CD4-positive, alpha-beta memory T cell (primary cell): ENCODE measurements around the gene ABCF3. TPM values are rescaled to one million over a fixed set of nuclear protein-coding genes. Genes with fewer than 3 reads are reported as not detected.
A peak's percentile ranks its signal among the peaks of the same experiment; 100 is the strongest.
"Not testable (repeated sequence)": the region's sequence is repeated elsewhere in the genome, so short reads cannot be mapped to it uniquely, and the experiment has no call there.

ENCODE experiments used
- CTCF ChIA-PET: fragments of 350-600 bp; sonication (Branson Sonifier 250); formaldehyde crosslinking; loops from one replicate; lab custom pipeline; 2021; ENCODE audit warnings: inconsistent platforms; ENCODE audit not compliant: partially characterized antibody; lab: Charles Lee
- POLR2A ChIA-PET: fragments of 350-600 bp; sonication (Branson Sonifier 250); formaldehyde crosslinking; loops from one replicate; lab custom pipeline; 2021; ENCODE audit not compliant: partially characterized antibody; lab: Charles Lee
- DNase-seq, 5 donors: peaks; one replicate each; pipeline versions ENCODE4 v3.0.0 to v3.0.0-alpha.2; 2020 to 2022; ENCODE audit warnings: mixed read lengths in 1 of 5
- H3K27ac ChIP-seq: one replicate; pipeline ENCODE4 v1.7.0; 2013; ENCODE audit warnings: low read depth, low read length
- H3K27me3 ChIP-seq: 2 replicates; pipeline ENCODE4 v1.7.0; 2013; ENCODE audit warnings: mild to moderate bottlenecking, low read length, moderate library complexity; ENCODE audit not compliant: insufficient read depth
- H3K36me3 ChIP-seq: 2 replicates; pipeline ENCODE4 v1.7.0; 2013; ENCODE audit warnings: mild to moderate bottlenecking, low read length, moderate library complexity; ENCODE audit not compliant: insufficient read depth
- H3K4me1 ChIP-seq: 2 replicates; pipeline ENCODE4 v1.7.0; 2013; ENCODE audit warnings: mild to moderate bottlenecking, low read length, moderate library complexity; ENCODE audit not compliant: insufficient read depth
- H3K4me3 ChIP-seq, 2 donors: one replicate each; pipeline ENCODE4 v1.7.0; 2013; ENCODE audit warnings: low read length in 2 of 2, mild to moderate bottlenecking in 1 of 2
- H3K9me3 ChIP-seq, 2 donors: one replicate each; pipeline ENCODE4 v1.7.0; 2013; ENCODE audit warnings: low read length in 2 of 2, control low read depth in 1 of 2; ENCODE audit not compliant: control insufficient read depth in 1 of 2
- H3K27ac Mint-ChIP-seq, 7 donors: one replicate each; pipeline ENCODE4 v1.8.0; 2020 to 2021; ENCODE audit warnings: mixed read lengths in 7 of 7, mild to moderate bottlenecking in 6 of 7, inconsistent platforms in 3 of 7, moderate library complexity in 3 of 7
- H3K27me3 Mint-ChIP-seq, 2 donors: one replicate each; pipeline ENCODE4 v1.8.0; 2020 to 2021; ENCODE audit warnings: mixed read lengths in 2 of 2
- H3K36me3 Mint-ChIP-seq, 2 donors: one replicate each; pipeline ENCODE4 v1.8.0; 2020 to 2021; ENCODE audit warnings: mixed read lengths in 2 of 2, inconsistent platforms in 1 of 2, mild to moderate bottlenecking in 1 of 2
- H3K4me1 Mint-ChIP-seq, 4 donors: one replicate each; pipeline ENCODE4 v1.8.0; 2020 to 2021; ENCODE audit warnings: mixed read lengths in 4 of 4, mild to moderate bottlenecking in 1 of 4
- H3K4me3 Mint-ChIP-seq, 8 donors: one replicate each; pipeline ENCODE4 v1.8.0; 2020 to 2021; ENCODE audit warnings: mixed read lengths in 8 of 8, mild to moderate bottlenecking in 7 of 8, moderate library complexity in 6 of 8, inconsistent platforms in 3 of 8
- H3K9me3 Mint-ChIP-seq, 8 donors: one replicate each; pipeline ENCODE4 v1.8.0; 2020 to 2021; ENCODE audit warnings: mixed read lengths in 8 of 8, mild to moderate bottlenecking in 5 of 8, inconsistent platforms in 3 of 8, moderate library complexity in 1 of 8
- intact Hi-C: fragments of 100-400 bp; cut with micrococcal nuclease; formaldehyde crosslinking; loops from one replicate; pipeline ENCODE4 v1.15.1; 2023
- polyA plus RNA-seq, 2 donors: library from polyadenylated mRNA; unstranded; fragments of 300-500 nt; fragmentation: Illumina TruSeq; gene quantifications; one replicate each; pipeline ENCODE4 v1.2.3, GENCODE V29; 2021
- total RNA-seq, 2 experiments: library from RNA; stranded (reverse); gene quantifications; one replicate each; pipeline ENCODE4 v1.2.3, GENCODE V29; 2021

Gene ABCF3
- total and polyA plus RNA-seq, 4 experiments from 2014 or later, result 32.0 to 124 (median 88.4) TPM

- peak overlapping the region in 1 of 2 donors; percentile 56 for H3K4me3 ChIP-seq
- H3K27me3 ChIP-seq, result no peaks in the 10 kb centered on the region
- intact Hi-C loops, result no loop called here
- H3K9me3 Mint-ChIP-seq, result peaks cover 0 to 3% (median 0%) of the 10 kb centered on the region in 8 donors
- peak overlapping the region; percentile 31 to 95 (median 93) for H3K27ac Mint-ChIP-seq
- ChIA-PET POLR2A (interaction anchor here (0.6 to 1.8 kb wide), 4 partner anchors 14 to 271 kb away, joined by 3 to 18 read pairs (median 5); partner anchors contain the start of gene EIF2B5), CTCF (interaction anchor here (0.8 to 1.4 kb wide), 2 partner anchors 15 to 93 kb away, joined by 3 to 5 read pairs; partner anchors contain the start of gene EEF1AKMT4)
- peaks cover 32% of the 10 kb centered on the region for H3K4me1 ChIP-seq
- no peaks in the 10 kb centered on the region for H3K9me3 ChIP-seq
- H3K27me3 Mint-ChIP-seq, result no peaks in the 10 kb centered on the region
- H3K4me1 Mint-ChIP-seq, result peaks cover 26 to 43% (median 33%) of the 10 kb centered on the region in 4 donors
- H3K4me3 Mint-ChIP-seq, result peak overlapping the region; percentile 91 to 97 (median 95)
- H3K27ac ChIP-seq, result peak overlapping the region; percentile 59
- DNase-seq, result no peak
- H3K36me3 Mint-ChIP-seq, result peaks cover 0 to 6% of the 10 kb centered on the region in 2 donors
- no peaks in the 10 kb centered on the region for H3K36me3 ChIP-seq
Observed at GRCh38 chr3:184156522-184156955, 29.5 kb upstream of the ABCF3 start.

GRCh38 chr3:184157206-184157605 lies 28.8 kb upstream of the ABCF3 start:
- Mint-ChIP-seq H3K27ac (peak overlapping the region in 6 of 7 donors; percentile 31 to 85 (median 77)), H3K27me3 (no peaks in the 10 kb centered on the region), H3K9me3 (peaks cover 0 to 3% (median 0%) of the 10 kb centered on the region in 8 donors), H3K4me1 (peaks cover 29 to 45% (median 35%) of the 10 kb centered on the region in 4 donors), H3K4me3 (peak overlapping the region; percentile 80 to 97 (median 94)), H3K36me3 (peaks cover 0 to 6% of the 10 kb centered on the region in 2 donors)
- no peaks in the 10 kb centered on the region for H3K36me3 ChIP-seq
- no peak for DNase-seq
- H3K9me3 ChIP-seq, result no peaks in the 10 kb centered on the region
- CTCF ChIA-PET, result interaction anchor here (0.6 kb wide), 1 partner anchor 38 kb away, joined by 3 read pairs; no protein-coding TSS in a partner anchor
- H3K4me1 ChIP-seq, result peaks cover 32% of the 10 kb centered on the region
- H3K27ac ChIP-seq, result no peak overlapping the region
- H3K4me3 ChIP-seq, result no peak overlapping the region
- no peaks in the 10 kb centered on the region for H3K27me3 ChIP-seq
- intact Hi-C loops, result no loop called here
- POLR2A ChIA-PET, result interaction anchor here (1.3 kb wide), 1 partner anchor 23 kb away, joined by 4 read pairs; no protein-coding TSS in a partner anchor

- no peak overlapping the region for H3K4me3 ChIP-seq
- no peaks in the 10 kb centered on the region for H3K9me3 ChIP-seq
- peaks cover 0 to 3% (median 0%) of the 10 kb centered on the region in 8 donors for H3K9me3 Mint-ChIP-seq
- ChIA-PET CTCF (interaction anchor here (1.1 kb wide), 1 partner anchor 14 kb away, joined by 4 read pairs; no protein-coding TSS in a partner anchor), POLR2A (interaction anchor here (1.3 kb wide), 1 partner anchor 24 kb away, joined by 4 read pairs; no protein-coding TSS in a partner anchor)
- no peak overlapping the region for H3K27ac ChIP-seq
- no peak overlapping the region for H3K4me3 Mint-ChIP-seq
- no peaks in the 10 kb centered on the region for H3K27me3 Mint-ChIP-seq
- peaks cover 4 to 12% of the 10 kb centered on the region in 2 donors for H3K36me3 Mint-ChIP-seq
- DNase-seq, result no peak
- peak overlapping the region in 1 of 7 donors; percentile 78 for H3K27ac Mint-ChIP-seq
- peaks cover under 1% of the 10 kb centered on the region for H3K36me3 ChIP-seq
- intact Hi-C loops, result no loop called here
- peaks cover 32% of the 10 kb centered on the region for H3K4me1 ChIP-seq
- H3K4me1 Mint-ChIP-seq, result peaks cover 29 to 45% (median 34%) of the 10 kb centered on the region in 4 donors
- H3K27me3 ChIP-seq, result no peaks in the 10 kb centered on the region
Observed at GRCh38 chr3:184158404-184158803, 27.6 kb upstream of the ABCF3 start.

- POLR2A ChIA-PET, result no interaction called here
- no peak for DNase-seq
- Histone ChIP-seq H3K9me3 (no peaks in the 10 kb centered on the region), H3K27ac (no peak overlapping the region), H3K4me1 (peaks cover 28% of the 10 kb centered on the region), H3K36me3 (peaks cover 19% of the 10 kb centered on the region), H3K4me3 (no peak overlapping the region), H3K27me3 (no peaks in the 10 kb centered on the region)
- intact Hi-C loops, result no loop called here
- peaks cover 12 to 30% of the 10 kb centered on the region in 2 donors for H3K36me3 Mint-ChIP-seq
- no peaks in the 10 kb centered on the region for H3K27me3 Mint-ChIP-seq
- H3K27ac Mint-ChIP-seq, result no peak overlapping the region
- H3K9me3 Mint-ChIP-seq, result peaks cover 0 to 3% (median 0%) of the 10 kb centered on the region in 8 donors
- CTCF ChIA-PET, result interaction anchor here (1.1 to 1.3 kb wide), 2 partner anchors 13 to 89 kb away, joined by 3 read pairs; partner anchors contain the start of gene EEF1AKMT4
- no peak overlapping the region for H3K4me3 Mint-ChIP-seq
- H3K4me1 Mint-ChIP-seq, result peaks cover 30 to 44% (median 33%) of the 10 kb centered on the region in 4 donors
Observed at GRCh38 chr3:184160456-184160855, 25.5 kb upstream of the ABCF3 start.

- H3K4me3 Mint-ChIP-seq, H3K9me3 ChIP-seq, H3K4me1 ChIP-seq, POLR2A ChIA-PET, H3K9me3 Mint-ChIP-seq, H3K27me3 Mint-ChIP-seq, H3K27me3 ChIP-seq, intact Hi-C loops, DNase-seq, H3K4me3 ChIP-seq, H3K27ac ChIP-seq: not testable (repeated sequence)
- Mint-ChIP-seq H3K36me3 (peaks cover 22 to 46% of the 10 kb centered on the region in 2 donors), H3K27ac (peak overlapping the region in 4 of 7 donors; percentile 9 to 74 (median 64)), H3K4me1 (peaks cover 14 to 25% (median 18%) of the 10 kb centered on the region in 4 donors)
- CTCF ChIA-PET, result interaction anchor here (1.3 kb wide), 1 partner anchor 15 kb away, joined by 3 read pairs; no protein-coding TSS in a partner anchor
- peaks cover 39% of the 10 kb centered on the region for H3K36me3 ChIP-seq
Observed at GRCh38 chr3:184162571-184163070, 23.4 kb upstream of the ABCF3 start.

DNA sequence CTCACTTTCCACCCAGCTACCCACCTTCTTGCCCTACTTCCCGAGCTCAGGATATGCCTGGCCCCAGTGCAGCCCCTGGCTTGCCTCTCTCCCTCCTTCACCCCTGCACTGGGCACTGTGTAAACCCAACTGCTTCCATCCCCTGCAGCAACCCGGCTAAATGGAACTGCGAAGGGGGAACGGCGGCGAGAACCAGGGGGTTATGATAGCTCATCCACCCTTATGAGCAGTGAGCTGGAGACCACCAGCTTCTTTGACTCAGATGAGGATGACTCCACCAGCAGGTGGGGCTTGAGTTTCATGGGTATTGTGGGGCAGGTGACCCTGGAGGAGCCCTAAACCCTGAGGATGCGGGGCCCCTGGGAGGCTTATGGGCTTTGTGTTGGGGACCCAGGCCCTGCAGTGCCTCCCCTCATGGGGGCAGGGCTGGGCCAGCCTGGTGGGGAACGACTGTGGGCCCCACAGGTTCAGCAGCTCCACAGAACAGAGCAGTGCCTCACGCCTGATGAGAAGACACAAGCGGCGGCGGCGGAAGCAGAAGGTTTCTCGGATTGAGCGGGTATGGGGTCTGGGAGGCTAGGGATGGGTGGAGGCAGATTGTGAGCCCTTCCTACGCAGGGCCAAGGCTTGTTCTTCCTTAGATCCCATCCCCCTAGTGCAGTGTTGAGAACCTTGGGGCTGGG lies 21.2 kb upstream of the ABCF3 start:
- H3K36me3 ChIP-seq, result peaks cover 39% of the 10 kb centered on the region

More for the DNA sequence above, 21.2 kb upstream of the ABCF3 start:
- no peaks in the 10 kb centered on the region for H3K9me3 ChIP-seq
- H3K27ac Mint-ChIP-seq, result no peak overlapping the region
- ChIA-PET POLR2A (interaction anchor here (1.4 kb wide), 1 partner anchor 29 kb away, joined by 6 read pairs; the partner anchor contains the start of gene EIF2B5), CTCF (interaction anchor here (1.3 kb wide), 1 partner anchor 62 kb away, joined by 3 read pairs; no protein-coding TSS in a partner anchor)
- H3K27me3 Mint-ChIP-seq, result no peaks in the 10 kb centered on the region
- H3K36me3 Mint-ChIP-seq, result peaks cover 22 to 50% of the 10 kb centered on the region in 2 donors
- no peaks in the 10 kb centered on the region for H3K27me3 ChIP-seq
- no peak for DNase-seq
- H3K9me3 Mint-ChIP-seq, result no peaks in the 10 kb centered on the region
- peak overlapping the region in 1 of 8 donors; percentile 57 for H3K4me3 Mint-ChIP-seq
- H3K4me3 ChIP-seq, result no peak overlapping the region
- H3K4me1 Mint-ChIP-seq, result peaks cover 5 to 16% (median 11%) of the 10 kb centered on the region in 4 donors
- intact Hi-C loops, result no loop called here
- H3K4me1 ChIP-seq, result no peaks in the 10 kb centered on the region
- H3K27ac ChIP-seq, result no peak overlapping the region
